GM18951 (cell line): ENCODE results near the gene RALGPS1.

Source experiments
- POLR2A ChIP-seq: IDR thresholded peaks from 4 replicates; pipeline ENCODE4 v1.6.1; 2011; ENCODE audit warnings: mild to moderate bottlenecking; ENCODE audit not compliant: insufficient read length, insufficient read depth; ENCODE audit errors: extremely low read depth
- in situ Hi-C: fragments of 300-500 bp; cut with MboI; formaldehyde crosslinking; loops from one replicate; pipeline ENCODE4 v1.12.0; 2022; ENCODE audit warnings: low sequenced_read_pairs, mixed read lengths, inconsistent platforms; ENCODE audit not compliant: unreplicated experiment

The RALGPS1 gene

DNA sequence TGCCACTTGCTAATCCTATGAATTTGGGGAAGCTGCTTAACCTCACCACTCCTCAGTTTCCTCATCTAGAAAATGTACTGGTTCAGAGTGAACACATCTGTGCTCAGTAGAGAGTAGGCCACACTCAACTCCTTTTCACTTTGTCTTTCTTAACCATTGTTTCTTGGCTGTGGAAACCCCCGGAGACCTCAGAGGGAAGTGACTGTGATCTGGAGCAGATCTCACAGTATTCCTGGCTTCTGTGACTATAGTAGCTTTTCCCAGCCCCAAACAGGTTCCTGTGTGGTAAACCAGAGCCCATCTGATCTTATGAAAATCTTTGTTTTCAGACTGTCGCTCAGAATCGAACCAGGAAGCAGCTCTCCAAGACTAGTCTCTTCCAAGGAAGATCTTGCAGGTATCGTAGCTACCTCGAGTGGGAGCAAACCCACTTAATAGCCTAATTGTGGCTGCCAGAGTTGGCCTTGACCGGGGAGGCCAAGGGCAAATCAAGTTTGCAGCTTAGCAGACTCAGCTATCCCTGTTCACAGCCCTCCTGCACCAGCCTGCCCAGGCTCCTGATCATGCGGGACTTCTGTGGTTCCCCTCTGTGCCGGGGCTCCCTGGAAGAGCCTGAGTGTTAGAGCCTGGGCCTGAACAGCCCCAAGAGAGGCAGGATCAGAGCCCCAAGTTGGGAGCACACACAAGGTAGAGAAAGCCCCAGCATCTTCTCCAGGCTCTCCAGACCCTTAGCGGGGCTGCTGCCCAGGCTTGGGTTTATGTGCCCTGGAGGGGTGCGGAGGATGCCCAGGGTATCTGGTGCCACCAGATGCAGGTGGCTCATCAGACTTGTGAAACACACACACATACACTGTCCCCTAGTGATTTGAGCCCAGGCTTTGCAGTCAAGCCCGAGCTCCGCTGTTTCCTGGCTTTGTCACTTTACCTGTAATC, 260.1 kb downstream of the RALGPS1 start:
- no peak for TF ChIP-seq POLR2A
- in situ Hi-C loops, result no loop called here

DNA sequence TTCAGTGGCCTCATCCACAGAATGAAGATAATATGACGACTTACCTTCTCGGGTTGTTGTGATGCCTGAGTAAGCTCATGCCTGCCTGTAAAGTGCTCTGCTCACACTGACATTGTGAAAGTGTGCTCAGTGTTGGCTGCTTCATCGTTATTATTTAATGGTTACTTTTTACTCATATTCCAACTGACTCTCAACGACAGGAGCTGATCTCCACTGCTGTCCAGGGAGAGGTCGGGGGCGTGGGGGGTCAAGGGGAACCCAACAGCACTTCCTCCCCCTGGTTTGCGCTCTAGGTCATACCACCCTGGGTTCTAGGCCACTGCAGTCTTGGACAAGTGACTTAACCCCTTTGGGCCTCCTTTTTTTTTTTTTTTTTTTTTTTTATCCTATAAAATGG, 260.7 kb downstream of the RALGPS1 start:
- in situ Hi-C loops, result no loop called here
- TF ChIP-seq POLR2A, result no peak

DNA sequence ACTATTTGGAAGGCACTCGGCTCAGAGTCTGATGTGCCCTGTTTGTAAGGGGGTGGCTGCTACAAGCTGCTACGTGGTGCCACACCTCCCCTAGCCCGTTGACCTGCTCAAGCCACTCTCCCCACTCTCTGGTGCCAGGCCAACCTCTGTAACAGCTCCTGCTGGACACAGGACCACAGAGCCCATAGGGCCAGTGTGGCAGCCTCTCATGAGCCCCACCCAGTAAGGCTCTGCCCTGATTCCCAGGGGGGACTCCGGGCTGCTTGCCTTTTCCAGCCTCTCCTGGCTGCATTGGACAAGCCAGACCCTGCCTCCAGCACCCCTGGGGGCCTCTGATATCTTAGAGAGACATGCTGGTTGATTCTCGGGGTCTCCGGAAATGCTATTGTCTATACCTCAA, 261.2 kb downstream of the RALGPS1 start:
- in situ Hi-C loops, result no loop called here

DNA sequence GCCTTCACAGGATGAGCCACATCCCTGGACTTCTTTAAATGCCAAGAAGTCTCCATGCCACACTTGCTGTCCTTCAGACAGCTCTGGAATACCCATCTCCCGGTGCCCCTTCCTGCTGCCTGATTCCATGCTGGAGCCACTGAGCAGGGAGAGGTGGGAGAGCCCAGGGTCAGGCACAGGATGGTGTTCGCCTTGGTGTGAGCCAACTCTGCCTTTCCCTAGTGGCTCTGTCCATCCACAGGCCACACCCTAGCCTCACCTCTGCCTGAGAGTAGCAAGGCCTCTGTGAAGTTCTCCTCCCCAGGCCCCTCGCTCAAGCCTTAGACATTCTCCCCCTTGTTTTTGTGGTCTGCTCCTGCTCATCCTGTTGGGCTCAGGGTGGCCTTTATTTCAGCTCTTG, 262.0 kb downstream of the RALGPS1 start:
- in situ Hi-C loops, result no loop called here

More for the DNA sequence above, 261.2 kb downstream of the RALGPS1 start:
- no peak for TF ChIP-seq POLR2A

DNA sequence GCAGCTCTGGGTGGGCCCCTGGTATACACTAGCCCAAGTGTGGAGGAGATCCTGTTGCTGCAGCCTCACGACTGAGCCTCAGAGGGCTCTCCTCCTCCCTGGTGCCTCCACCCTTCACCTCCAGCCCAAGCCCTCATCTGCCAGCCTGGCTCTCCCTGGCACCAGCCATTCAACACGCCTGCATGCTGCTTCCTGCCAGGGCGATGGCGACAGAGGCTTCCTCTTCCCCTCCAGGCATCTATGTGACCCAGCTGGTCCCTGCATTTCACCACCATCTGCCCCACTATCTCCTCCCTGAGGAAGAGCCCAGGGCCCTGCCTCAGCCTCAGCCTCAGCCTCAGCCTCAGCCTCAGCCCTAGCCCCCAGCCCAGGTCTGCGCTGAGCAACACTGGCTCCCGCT, 262.6 kb downstream of the RALGPS1 start:
- in situ Hi-C loops, result no loop called here
- no peak for TF ChIP-seq POLR2A

More for the DNA sequence above, 262.0 kb downstream of the RALGPS1 start:
- TF ChIP-seq POLR2A, result no peak

DNA sequence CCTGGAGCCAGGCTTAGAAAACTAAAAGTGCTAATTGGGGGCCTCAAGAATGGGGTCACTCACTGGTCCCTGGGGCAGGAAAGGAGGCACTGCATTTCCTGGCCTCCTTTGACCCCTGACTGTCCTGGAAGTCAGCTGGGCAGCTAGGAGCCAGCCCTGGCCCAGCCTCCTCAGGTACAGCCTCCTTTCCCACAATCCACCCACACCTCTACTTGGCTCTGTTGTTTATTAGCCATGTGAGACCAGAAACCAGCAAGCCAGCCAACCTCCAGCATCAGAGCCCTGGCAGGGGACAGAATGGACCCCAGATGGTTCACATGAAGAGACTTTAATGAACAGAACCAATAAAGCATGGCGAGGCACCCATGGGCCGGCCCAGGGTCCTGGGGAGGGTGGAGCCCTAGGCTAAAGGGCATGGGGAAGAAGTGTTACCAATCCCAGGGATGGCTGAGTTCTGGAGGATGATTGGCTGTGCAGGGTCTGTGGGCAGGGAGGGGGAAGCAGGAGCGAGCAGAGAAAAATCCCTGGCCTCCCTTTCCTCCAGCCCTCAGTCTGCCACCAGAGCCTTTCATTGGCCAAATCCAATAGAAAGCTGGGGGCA, 263.2 kb downstream of the RALGPS1 start:
- no peak for TF ChIP-seq POLR2A
- in situ Hi-C loops, result no loop called here

DNA sequence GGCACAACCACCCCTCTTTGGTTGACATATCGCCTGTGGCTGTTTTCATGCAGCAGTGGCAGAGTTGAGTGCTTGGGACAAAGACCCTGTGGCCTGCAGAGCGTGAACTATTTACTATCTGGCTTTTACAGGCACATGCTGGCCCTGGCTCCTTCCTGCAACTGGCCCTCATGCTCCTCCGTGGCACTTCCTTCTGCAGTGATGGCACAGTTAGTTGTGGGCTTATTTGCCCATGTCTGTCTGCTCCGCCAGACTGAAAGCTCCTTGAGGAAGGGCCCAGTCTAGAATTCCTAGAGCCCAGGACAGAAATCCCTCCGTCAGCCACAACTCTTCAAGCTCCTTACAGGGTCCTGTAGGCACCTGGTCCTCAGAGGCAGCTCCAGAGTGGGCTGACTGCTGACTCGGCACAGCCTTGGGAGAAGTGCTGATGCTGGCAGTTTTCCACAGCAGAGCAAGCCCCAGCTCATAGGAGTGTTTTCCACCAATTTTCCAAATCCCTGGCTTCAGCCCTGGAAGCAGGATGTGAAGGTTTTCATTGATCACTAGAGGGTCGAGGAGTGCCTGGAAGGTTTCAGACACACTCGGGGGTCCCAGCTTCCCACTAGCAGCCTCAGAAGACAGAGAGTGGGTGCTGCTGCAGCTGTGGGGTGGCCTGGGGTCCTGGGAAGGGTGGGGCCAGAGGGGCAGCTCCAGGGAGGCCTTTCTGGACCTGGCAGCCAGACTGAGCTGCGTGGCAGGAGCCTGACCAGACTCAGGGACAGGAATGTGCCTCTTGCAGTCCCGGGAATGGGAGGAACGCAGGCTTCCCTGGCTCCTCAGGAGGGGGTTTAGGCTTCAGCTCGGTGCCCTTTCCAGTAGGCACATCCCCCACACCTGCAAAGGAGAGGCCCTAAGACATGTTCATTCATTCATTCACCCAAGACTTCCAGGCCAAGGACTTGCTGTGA, 264.4 kb downstream of the RALGPS1 start:
- in situ Hi-C loops, result no loop called here
- TF ChIP-seq POLR2A, result no peak

DNA sequence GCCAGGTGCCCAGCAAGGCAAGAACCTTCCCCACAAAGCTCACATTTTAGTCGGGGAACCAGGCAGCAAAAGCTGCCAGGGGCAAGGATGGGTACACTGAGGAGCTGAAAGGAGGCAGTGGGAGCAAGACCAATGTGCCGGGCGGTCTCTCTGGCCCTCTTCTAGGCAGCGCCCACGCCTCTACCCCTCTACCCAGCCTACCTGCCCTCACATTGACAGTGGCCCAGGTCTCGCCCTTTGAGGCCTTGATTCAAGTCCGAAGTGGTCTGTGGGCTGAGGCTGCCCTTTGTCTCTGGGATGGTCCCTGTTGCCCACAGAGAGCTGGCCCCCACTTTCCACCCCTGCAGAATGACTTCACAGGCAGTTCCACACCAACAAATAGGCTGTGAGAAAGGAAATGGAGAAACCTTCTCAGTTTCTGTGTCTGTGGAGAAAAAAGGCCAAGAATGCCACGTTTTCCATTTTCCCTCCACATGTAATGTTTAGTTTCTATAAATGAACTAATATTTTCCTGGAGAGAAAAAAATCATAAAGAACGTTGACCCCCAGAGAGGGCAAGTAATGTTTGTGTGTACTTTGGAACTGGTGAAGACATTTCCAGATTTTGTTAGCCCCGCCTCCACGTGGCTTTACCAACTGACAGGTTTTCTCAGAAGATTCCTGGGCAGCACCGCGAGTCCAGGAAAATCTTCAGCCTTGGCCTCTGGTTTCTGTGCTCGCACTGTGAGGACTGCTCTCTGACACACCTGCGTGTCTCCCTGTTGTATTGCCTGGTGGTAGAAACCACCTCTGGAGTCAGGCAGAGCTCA, 265.3 kb downstream of the RALGPS1 start:
- TF ChIP-seq POLR2A, result no peak
- in situ Hi-C loops, result loop anchor here (10.0 kb wide), 1 partner anchor 215 kb away; no protein-coding TSS in a partner anchor

DNA sequence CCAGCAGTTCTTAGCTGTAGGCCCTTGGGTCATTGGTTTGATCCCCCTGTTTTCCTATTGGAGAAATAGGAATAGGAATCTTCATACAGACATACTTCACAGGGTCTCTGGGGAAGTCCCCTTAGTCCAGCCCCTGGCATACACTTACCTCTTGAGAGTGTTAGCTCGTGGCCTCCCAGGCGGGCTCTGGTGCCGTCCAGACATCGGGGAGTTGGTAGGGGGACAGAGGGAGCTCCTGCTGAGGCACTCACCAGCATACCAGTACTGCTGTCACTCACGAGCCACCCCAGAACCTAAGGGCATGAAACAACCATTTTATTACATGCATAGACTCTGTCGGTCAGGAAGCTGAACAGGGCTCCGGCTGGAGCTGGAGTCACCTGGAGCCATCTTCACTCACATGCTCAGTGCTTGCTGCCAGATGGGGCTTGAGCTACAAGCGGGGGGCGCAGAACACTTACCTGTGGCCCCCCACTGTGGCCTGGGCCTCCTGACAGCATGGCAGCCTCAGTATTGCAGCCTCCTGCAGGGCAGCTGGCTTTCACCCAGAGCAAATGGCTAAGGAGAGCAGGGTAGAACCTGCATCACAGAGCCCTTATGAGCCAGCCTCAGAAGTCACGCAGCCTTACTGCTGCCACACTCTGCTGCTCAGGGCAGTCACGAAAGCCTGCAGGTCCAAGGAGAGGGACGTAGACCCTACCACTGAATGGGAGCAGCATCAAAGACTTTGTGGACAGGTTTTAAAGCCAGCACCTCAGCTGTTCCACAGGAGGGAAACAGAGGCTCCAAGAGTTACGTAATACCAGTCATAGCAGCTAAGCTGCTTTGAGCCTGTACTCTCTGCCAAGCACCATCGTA, 266.1 kb downstream of the RALGPS1 start:
- in situ Hi-C loops, result loop anchor here (10.0 kb wide), 1 partner anchor 216 kb away; no protein-coding TSS in a partner anchor
- TF ChIP-seq POLR2A, result no peak

DNA sequence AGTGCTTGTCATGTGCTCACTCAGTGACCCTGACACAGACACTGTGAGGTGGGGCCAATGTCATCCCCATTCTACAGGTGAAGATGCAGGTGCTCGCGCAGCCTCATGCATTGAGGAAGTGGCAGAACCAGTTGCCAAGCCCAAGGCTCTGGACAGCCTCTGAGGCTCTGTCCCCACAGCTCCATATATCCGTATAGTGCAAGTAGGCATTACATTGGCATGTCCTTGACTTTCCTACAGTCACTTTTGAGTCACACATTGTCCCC, 266.7 kb downstream of the RALGPS1 start:
- no peak for TF ChIP-seq POLR2A
- in situ Hi-C loops, result loop anchor here (10.0 kb wide), 1 partner anchor 216 kb away; no protein-coding TSS in a partner anchor

DNA sequence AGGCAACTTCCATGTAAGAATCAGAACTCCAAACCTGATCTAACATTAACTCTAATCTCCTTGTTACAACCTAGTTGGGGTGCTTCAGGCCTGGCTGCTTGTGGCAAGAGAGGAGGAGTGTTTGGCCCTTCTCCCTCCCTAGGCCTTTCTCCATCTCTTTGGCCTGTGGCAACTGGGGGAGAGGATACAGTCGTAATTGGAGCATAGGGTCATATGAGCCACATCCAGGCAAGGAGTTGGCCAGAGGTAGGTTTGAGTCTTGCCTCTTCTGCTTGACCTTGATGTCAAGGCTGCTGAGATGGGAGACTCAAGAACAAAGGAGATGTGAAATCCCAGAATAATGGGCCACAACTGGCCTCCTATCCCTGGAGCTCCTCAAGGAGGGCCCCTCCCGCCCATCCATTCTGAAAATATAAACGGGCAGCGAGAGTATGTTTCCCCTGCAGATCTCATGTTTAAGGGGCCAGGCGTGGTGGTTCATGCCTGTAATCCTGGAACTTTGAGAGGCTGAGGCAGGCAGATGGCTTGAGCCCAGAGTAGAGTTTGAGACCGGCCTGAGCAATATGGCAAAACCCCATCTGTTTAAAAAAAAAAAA, 267.1 kb downstream of the RALGPS1 start:
- in situ Hi-C loops, result loop anchor here (10.0 kb wide), 1 partner anchor 217 kb away; no protein-coding TSS in a partner anchor
- TF ChIP-seq POLR2A, result no peak
